Germinal center (tissue), 1 donor: ENCODE results near the gene AGL.
"Not testable (repeated sequence)": the region's sequence is repeated elsewhere in the genome, so short reads cannot be mapped to it uniquely, and the experiment has no call there.

Source experiments
- DNase-seq: peaks from one replicate; pipeline ENCODE4 v3.0.0; 2012; ENCODE audit warnings: mixed read lengths, low spot score

AGL gene

DNA sequence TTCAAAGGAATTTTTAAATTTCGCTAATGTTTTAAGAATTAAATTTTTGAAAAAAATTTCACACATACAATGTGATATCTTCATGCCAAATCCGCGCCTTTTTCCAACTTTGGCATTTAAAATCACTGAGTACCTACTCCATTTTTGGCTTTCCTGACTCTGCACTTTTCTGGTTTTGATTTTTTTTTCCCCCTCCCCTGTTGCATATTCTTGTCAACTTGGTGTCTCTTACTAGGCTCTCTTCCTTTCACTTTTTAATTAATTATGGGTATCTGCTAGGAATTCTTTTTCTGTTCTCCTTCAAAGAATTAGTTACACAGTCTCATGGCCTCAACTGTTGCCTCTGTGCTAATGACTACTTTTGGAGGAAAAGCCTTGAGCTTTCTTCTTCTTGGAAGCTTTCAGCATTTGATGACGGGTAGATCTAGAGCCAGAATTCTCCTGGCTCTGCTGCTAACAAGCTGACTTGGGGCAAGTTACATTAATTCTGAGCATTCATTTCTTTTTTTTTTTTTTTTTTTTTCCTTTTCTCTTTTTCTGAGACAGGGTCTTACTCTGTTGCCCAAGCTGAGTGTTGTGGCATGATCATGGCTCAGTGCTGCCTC, 1.8 kb downstream of the AGL start:
- no peak for DNase-seq

DNA sequence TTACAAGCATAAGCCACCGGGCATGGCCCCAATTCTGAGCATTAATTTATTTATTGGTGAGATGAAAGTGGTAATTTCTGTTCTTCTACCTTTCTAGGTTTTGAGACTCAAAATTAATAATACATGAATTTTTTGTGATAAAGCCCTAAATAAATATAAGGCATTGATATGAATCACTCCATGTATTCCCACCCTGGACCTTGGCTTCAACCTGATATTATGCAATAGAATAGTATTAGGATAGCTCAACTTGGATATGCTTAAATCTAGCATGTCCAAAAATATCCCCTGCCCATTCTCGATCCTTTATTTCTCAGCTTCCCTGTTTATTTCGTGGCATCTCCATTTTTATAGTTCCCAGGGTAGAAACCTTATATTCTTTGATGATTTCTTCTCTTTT, 2.5 kb downstream of the AGL start:
- DNase-seq: no peak

DNA sequence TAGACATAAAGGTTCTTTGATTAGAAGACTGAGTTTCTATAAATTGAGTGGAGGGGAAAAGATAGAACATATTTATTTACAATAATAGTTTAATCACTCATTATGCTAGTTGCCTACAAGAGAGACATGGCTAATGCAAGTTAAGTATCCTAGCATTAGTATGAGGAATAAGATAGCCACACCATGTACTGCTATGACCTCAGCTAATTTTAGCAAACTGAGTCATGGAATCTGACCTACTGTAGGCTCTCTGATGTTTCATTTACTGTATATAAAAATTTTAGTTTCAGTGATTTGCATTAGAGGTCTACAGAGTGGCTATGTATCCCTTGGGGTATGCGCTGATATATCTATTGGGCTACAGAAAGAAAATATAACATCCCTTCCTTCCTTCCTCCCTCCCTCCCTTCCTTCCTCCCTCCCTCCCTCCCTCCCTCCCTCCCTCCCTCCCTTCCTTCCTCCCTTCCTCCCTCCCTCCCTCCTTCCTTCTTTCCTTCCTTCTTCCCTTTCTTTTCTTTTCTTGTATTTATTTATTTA, 5.8 kb downstream of the AGL start:
- no peak for DNase-seq

- DNase-seq: not testable (repeated sequence)
Measured at GRCh38 chr1:99857041-99857440, 6.9 kb downstream of the AGL start.

DNA sequence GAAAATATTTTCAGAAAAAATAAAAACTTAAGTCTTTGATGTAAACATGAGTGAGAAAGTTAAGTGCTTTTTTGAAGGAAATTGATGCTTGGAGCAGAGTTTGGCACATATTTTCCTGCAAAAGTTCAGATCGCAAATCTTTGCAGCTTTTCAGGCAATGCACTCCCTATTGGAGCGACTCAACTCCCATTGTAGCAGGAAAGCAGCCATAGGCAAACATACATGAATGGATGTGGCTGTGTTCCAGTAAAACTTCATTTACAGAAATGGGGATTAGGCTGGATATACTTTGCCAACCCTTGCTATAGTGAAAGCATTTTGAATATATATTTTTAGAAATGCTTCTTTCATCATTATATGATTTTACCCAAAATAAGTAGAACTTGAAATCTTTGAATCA, 8.1 kb downstream of the AGL start:
- DNase-seq: no peak

GRCh38 chr1:99858881-99859280, 8.7 kb downstream of the AGL start:
- no peak for DNase-seq

DNA sequence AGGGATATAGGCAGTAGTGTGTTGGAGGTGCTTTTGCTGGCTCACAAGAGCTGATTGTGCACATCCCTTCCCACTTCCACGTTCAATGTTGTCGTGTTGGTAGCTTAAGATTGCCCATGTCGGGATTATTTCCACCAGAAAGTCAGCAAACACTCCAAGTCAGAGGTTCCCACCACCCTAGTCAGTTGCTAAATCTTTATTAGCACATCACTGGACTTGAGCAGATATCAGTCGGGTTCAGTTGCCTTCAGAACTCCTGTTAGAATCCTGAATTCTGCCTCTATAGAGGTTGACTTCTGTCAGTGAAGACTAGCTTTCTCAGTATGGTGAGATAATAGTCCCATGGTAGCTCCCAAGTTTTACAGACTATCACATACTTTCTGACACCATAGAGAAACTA, 10.5 kb downstream of the AGL start:
- DNase-seq: no peak

GRCh38 chr1:99867682-99868081, 17.5 kb downstream of the AGL start:
- no peak for DNase-seq

DNA sequence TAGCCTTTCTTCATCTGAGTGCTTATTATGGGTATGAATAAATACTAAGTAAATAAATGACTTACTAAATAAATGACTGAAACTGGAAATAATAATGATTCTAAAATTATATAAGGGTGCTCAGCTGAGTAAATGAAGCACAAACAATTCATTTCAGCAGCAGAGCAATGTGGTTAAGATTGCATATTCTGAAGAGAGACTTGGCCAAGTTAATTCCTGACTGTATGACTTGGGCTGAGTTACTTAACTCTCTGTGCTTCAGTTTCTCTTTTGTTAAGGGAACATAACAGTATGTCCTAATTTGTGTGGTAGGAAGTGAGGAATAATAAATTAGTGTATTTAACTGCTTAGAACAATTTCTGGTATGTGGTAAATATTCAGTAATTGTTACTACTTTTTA, 19.1 kb downstream of the AGL start:
- no peak for DNase-seq

- no peak for DNase-seq
Measured at GRCh38 chr1:99869723-99870122, 19.6 kb downstream of the AGL start.

DNA sequence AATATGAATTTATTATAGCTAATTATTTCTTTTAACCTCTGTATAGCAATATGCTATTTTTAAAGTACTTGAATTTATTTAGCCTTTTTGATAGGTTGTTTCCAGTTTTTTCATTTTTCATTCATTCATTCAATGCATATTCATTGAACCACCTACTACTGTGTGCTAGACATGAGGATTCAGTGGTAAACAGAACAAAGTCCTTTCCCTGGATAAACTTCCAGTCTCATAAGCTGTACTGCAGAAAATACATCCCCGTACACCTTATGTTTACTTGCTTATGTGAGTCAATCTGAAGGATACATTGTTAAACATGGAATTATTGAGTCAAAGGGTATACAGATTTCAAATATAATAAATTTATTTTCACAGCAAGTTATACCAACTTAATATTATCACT, 21.9 kb downstream of the AGL start:
- DNase-seq: no peak

DNA sequence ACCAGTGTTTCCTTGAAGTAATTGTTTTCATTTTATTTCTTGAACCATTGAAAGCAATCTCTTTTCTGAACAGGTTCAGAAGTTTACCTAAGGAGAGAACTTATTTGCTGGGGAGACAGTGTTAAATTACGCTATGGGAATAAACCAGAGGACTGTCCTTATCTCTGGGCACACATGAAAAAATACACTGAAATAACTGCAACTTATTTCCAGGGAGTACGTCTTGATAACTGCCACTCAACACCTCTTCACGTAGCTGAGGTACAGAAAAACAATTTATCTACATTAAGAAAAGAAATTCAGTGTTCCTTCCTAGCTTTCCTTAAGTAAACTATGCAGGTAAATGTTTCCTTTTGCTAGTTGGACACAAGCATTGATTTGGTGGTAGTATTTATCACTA, 27.4 kb downstream of the AGL start:
- no peak for DNase-seq

DNA sequence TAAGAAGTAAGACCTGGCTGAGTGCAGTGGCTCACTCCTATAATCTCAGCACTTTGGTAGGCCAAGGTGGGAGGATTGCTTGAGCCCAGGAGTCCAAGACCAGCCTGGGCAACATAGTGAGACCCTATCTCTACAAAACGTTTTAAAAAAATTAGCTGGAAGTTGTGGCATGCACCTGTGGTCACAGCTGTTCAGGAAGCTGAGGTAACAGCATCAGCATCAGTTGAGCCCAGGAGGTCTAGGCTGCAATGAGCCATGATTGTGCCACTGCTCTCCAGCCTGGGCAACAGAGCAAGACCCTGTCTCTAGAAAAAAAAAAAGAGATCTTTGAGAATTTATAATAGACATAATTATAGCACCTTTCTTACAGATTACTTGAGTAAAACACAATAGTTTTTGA, 36.0 kb downstream of the AGL start:
- no peak for DNase-seq

- DNase-seq: no peak
Measured at GRCh38 chr1:99886841-99887240, 36.7 kb downstream of the AGL start.

DNA sequence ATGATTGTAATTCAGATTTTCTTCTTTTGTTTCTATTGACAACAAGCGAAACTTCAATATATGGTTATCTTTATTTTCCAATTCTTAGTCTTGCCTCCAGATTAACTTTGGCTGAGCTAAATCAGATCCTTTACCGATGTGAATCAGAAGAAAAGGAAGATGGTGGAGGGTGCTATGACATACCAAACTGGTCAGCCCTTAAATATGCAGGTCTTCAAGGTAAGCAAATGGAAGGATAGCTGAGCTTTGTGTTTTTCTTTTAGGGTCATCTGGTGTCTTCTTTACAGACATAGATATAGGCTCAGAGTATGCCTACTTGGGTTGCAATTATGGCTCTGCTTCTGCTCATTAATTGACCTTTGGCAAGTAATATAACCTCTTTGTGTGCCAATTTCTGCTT, 37.7 kb downstream of the AGL start:
- no peak for DNase-seq

DNA sequence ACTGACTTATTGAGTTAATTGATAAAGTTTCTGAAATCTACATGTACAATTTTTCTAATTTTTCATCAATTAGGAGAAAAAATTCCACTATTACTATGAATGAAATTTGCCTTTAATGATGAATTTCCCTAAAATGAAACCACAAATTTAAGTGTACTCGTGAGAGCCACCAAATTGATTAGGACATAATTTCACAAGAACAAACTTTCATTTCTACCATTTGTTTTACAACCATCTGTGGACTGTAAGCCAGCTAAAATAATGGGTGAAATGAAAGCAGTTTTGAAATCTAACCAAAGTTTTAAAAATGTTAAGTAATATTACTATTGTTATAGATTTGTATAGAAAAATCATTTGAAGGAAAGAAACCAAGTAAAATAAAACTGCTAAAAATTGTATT, 41.8 kb downstream of the AGL start:
- no peak for DNase-seq

- DNase-seq: not testable (repeated sequence)
Measured at GRCh38 chr1:99903278-99903677, 53.1 kb downstream of the AGL start.

- DNase-seq: no peak
Measured at GRCh38 chr1:99906535-99906934, 56.4 kb downstream of the AGL start.

DNA sequence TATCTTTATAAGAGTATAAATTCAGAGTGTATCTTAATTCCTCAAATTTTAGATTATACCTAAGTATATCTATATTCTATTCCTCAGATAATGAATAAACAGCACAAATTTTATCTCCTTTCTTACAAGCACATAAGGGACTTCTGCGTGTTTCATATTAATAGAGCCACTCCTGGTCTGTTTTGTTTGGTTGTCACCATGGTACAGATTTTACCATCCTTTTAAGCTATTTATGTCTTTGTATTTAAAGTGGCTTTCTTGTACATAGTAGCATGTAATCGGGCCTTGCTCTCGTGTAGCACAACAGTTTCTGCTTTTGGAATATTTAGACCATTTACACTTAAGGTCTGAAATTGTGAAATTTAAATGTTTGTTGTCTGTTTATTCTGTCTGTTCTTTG, 67.1 kb downstream of the AGL start:
- DNase-seq: no peak

DNA sequence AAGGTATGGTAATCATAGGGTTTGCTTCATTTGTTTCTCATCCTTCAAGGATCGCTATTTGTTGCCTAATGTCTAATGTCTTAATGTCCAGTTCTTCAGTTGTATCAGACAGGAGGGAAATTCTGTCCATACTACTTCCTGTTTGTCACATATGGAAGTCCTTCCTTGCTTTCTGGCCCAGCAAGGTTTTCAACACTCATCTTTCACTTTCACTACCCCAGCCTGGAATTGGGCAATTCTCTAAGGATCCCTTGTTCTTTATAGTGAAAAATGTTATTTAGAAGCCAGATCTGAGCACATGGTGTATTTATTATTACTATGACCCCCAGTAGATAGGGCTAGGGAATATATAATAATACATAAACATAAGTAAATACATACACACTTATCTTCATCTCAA, 69.1 kb downstream of the AGL start:
- DNase-seq: no peak

GRCh38 chr1:99934801-99935200, 84.6 kb downstream of the AGL start:
- no peak for DNase-seq

DNA sequence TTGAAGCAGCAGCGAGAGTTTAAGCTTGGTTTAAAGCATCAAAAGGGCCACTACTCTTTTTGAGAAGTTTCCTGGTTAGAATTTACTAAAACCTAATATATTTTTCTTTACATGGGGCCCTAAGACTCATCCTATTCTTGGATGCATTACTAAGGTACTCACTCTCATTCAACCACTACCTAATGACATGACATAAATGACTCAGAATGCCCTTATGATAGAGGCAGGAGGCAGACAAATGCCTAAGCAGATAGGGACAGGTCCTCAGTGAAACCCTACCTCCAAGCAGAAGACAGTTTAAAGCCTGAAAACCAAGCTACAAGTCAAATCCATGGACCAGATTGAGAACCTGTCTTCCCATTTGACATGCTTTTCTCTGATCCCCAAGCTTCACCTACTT, 85.4 kb downstream of the AGL start:
- DNase-seq: no peak

- no peak for DNase-seq
Measured at GRCh38 chr1:99936071-99936470, 85.9 kb downstream of the AGL start.

GRCh38 chr1:99942723-99943122, 92.6 kb downstream of the AGL start:
- no peak for DNase-seq
